Progenitor cell of endocrine pancreas (in vitro differentiated cells): ENCODE data around the gene RANBP3. TPM values are rescaled to one million over a fixed set of nuclear protein-coding genes. Genes with fewer than 3 reads are reported as not detected.
"Not testable (repeated sequence)": the region's sequence is repeated elsewhere in the genome, so short reads cannot be mapped to it uniquely, and the experiment has no call there.

Experiments used
- DNase-seq: peaks from one replicate; pipeline ENCODE4 v3.0.0; 2021; ENCODE audit warnings: low spot score; ENCODE audit not compliant: unreplicated experiment
- H3K27ac Mint-ChIP-seq: 2 replicates; pipeline ENCODE4 v1.8.0; 2021; ENCODE audit warnings: mild to moderate bottlenecking, moderate library complexity, mixed read lengths
- H3K27me3 Mint-ChIP-seq: 2 replicates; pipeline ENCODE4 v1.8.0; 2021; ENCODE audit warnings: mixed read lengths
- H3K36me3 Mint-ChIP-seq: 2 replicates; pipeline ENCODE4 v1.8.0; 2022; ENCODE audit warnings: mixed read lengths; ENCODE audit not compliant: insufficient read depth
- H3K4me1 Mint-ChIP-seq: 2 replicates; pipeline ENCODE4 v1.8.0; 2021; ENCODE audit warnings: low read depth, mixed read lengths
- H3K4me3 Mint-ChIP-seq: 2 replicates; pipeline ENCODE4 v1.8.0; 2021; ENCODE audit warnings: low read depth, mild to moderate bottlenecking, moderate library complexity, mixed read lengths
- H3K9me3 Mint-ChIP-seq: 2 replicates; pipeline ENCODE4 v1.8.0; 2021; ENCODE audit warnings: low read depth, mixed read lengths
- CTCF ChIP-seq: fragments of 200-600 bp; sonication (generic); IDR thresholded peaks from one replicate; pipeline ENCODE4 v1.5.0; 2021; ENCODE audit warnings: antibody characterized with exemption, mild to moderate bottlenecking; ENCODE audit not compliant: unreplicated experiment
- total RNA-seq: library from RNA; stranded (reverse); gene quantifications from 2 replicates; pipeline ENCODE4 v1.2.1, GENCODE V29; 2021

The RANBP3 gene
- total RNA-seq, 1 donor from 2014 or later: 106 TPM

GRCh38 chr19:5892772-5893275 lies 85.1 kb downstream of the RANBP3 start:
- no peak for TF ChIP-seq CTCF
- H3K36me3 Mint-ChIP-seq: peaks cover 2% of the 10 kb centered on the region
- no peak overlapping the region for H3K27ac Mint-ChIP-seq

GRCh38 chr19:5891938-5892771 lies 85.8 kb downstream of the RANBP3 start:
- TF ChIP-seq CTCF: peak; percentile 92
- no peaks in the 10 kb centered on the region for H3K4me1 Mint-ChIP-seq
- H3K27ac Mint-ChIP-seq: no peak overlapping the region
- peaks cover 2% of the 10 kb centered on the region for H3K36me3 Mint-ChIP-seq
- no peak overlapping the region for H3K4me3 Mint-ChIP-seq
- H3K27me3 Mint-ChIP-seq: peaks cover 17% of the 10 kb centered on the region
- H3K9me3 Mint-ChIP-seq: no peaks in the 10 kb centered on the region
- peak; percentile 47 for DNase-seq

More at GRCh38 chr19:5892772-5893275, 85.1 kb downstream of the RANBP3 start:
- Mint-ChIP-seq H3K4me1 (no peaks in the 10 kb centered on the region), H3K27me3 (peaks cover 17% of the 10 kb centered on the region), H3K9me3 (no peaks in the 10 kb centered on the region), H3K4me3 (no peak overlapping the region)
- no peak for DNase-seq

GRCh38 chr19:5891572-5891937 lies 86.4 kb downstream of the RANBP3 start:
- H3K27ac Mint-ChIP-seq: no peak overlapping the region
- DNase-seq: no peak
- no peak for TF ChIP-seq CTCF
- H3K36me3 Mint-ChIP-seq: peaks cover 2% of the 10 kb centered on the region
- no peaks in the 10 kb centered on the region for H3K4me1 Mint-ChIP-seq
- H3K27me3 Mint-ChIP-seq: peaks cover 17% of the 10 kb centered on the region
- no peaks in the 10 kb centered on the region for H3K9me3 Mint-ChIP-seq
- H3K4me3 Mint-ChIP-seq: no peak overlapping the region

- DNase-seq: no peak
- no peak for TF ChIP-seq CTCF
- no peaks in the 10 kb centered on the region for H3K4me1 Mint-ChIP-seq
- no peak overlapping the region for H3K4me3 Mint-ChIP-seq
- H3K36me3 Mint-ChIP-seq: no peaks in the 10 kb centered on the region
- H3K27me3 Mint-ChIP-seq: peaks cover 19% of the 10 kb centered on the region
- no peaks in the 10 kb centered on the region for H3K9me3 Mint-ChIP-seq
- no peak overlapping the region for H3K27ac Mint-ChIP-seq
Observed at GRCh38 chr19:5890099-5890498, 87.8 kb downstream of the RANBP3 start.

GRCh38 chr19:5889288-5889971 lies 88.5 kb downstream of the RANBP3 start:
- no peaks in the 10 kb centered on the region for H3K9me3 Mint-ChIP-seq
- H3K27ac Mint-ChIP-seq: no peak overlapping the region
- no peaks in the 10 kb centered on the region for H3K36me3 Mint-ChIP-seq
- no peak for TF ChIP-seq CTCF
- peaks cover 19% of the 10 kb centered on the region for H3K27me3 Mint-ChIP-seq
- no peak overlapping the region for H3K4me3 Mint-ChIP-seq
- DNase-seq: no peak
- no peaks in the 10 kb centered on the region for H3K4me1 Mint-ChIP-seq

GRCh38 chr19:5884065-5884811 lies 93.7 kb downstream of the RANBP3 start:
- DNase-seq, H3K9me3 Mint-ChIP-seq, H3K4me3 Mint-ChIP-seq, H3K36me3 Mint-ChIP-seq, H3K27ac Mint-ChIP-seq, H3K4me1 Mint-ChIP-seq: not testable (repeated sequence)
- H3K27me3 Mint-ChIP-seq: peaks cover 13% of the 10 kb centered on the region

GRCh38 chr19:5883157-5883873 lies 94.6 kb downstream of the RANBP3 start:
- H3K9me3 Mint-ChIP-seq, H3K4me3 Mint-ChIP-seq, DNase-seq, H3K36me3 Mint-ChIP-seq, H3K4me1 Mint-ChIP-seq, H3K27ac Mint-ChIP-seq: not testable (repeated sequence)
- H3K27me3 Mint-ChIP-seq: peaks cover 11% of the 10 kb centered on the region
